IMR-90 (cell line): ENCODE measurements around the gene ERBB4. TPM values are rescaled to one million over a fixed set of nuclear protein-coding genes. Genes with fewer than 3 reads are reported as not detected.

Experiments
- ATAC-seq: fragments of 200-7000 bp; cut with Tn5 transposase; 2 replicates; pipeline ENCODE4 v1.9.1; 2020; ENCODE audit warnings: low read depth, mild to moderate bottlenecking, moderate library complexity
- BruUV-seq: library from RNA; stranded (reverse); fragments of 400-500 nt; replicated peaks from 2 replicates; lab custom pipeline; 2021; lab: Mats Ljungman, UMichigan
- CTCF ChIA-PET: fragments of 300-600 bp; formaldehyde crosslinking; extraction: SDS; loops from one replicate; lab custom pipeline; 2021; ENCODE audit warnings: antibody characterized with exemption; lab: Yijun Ruan, JAX
- POLR2A ChIA-PET: fragments of 300-600 bp; sonication (Branson Sonifier 250); formaldehyde crosslinking; loops from one replicate; lab custom pipeline; 2022; ENCODE audit warnings: antibody characterized with exemption; ENCODE audit not compliant: unreplicated experiment; lab: Charles Lee
- DNase-seq: peaks from one replicate; pipeline ENCODE4 v3.0.0; 2013
- H2AFZ ChIP-seq: replicated peaks from 2 replicates; pipeline ENCODE3; 2013; ENCODE audit warnings: low read length, mild to moderate bottlenecking; ENCODE audit not compliant: poor library complexity
- H2AK5ac ChIP-seq: 2 replicates; pipeline ENCODE4 v1.6.1; 2013; ENCODE audit warnings: low read depth, low read length, inconsistent platforms
- H2AK9ac ChIP-seq: replicated peaks from 2 replicates; pipeline ENCODE3; 2013; ENCODE audit warnings: mild to moderate bottlenecking, low read depth, low read length, moderate library complexity; ENCODE audit not compliant: poor library complexity
- H2BK120ac ChIP-seq: 2 replicates; pipeline ENCODE4 v1.6.1; 2013; ENCODE audit warnings: low read depth, low read length, inconsistent platforms
- H2BK15ac ChIP-seq: 3 replicates; pipeline ENCODE4 v1.6.1; 2013; ENCODE audit warnings: low read depth, low read length, inconsistent platforms
- H2BK20ac ChIP-seq: 2 replicates; pipeline ENCODE4 v1.6.1; 2013; ENCODE audit warnings: low read depth, mild to moderate bottlenecking, inconsistent platforms, low read length, moderate library complexity
- H2BK5ac ChIP-seq: 2 replicates; pipeline ENCODE4 v1.6.1; 2013; ENCODE audit warnings: mild to moderate bottlenecking, low read depth, low read length, inconsistent platforms; ENCODE audit not compliant: poor library complexity, severe bottlenecking
- H3K14ac ChIP-seq: replicated peaks from 2 replicates; pipeline ENCODE4 v1.6.1; 2013; ENCODE audit warnings: low read depth, low read length, inconsistent platforms
- H3K18ac ChIP-seq: 2 replicates; pipeline ENCODE4 v1.6.1; 2013; ENCODE audit warnings: low read depth, low read length, control low read depth
- H3K23ac ChIP-seq: 2 replicates; pipeline ENCODE4 v1.6.1; 2013; ENCODE audit warnings: low read depth, low read length, inconsistent platforms
- H3K27ac ChIP-seq: 2 replicates; pipeline ENCODE4 v1.5.1; 2013; ENCODE audit warnings: mild to moderate bottlenecking, control low read depth, low read length; ENCODE audit not compliant: insufficient read depth
- H3K27me3 ChIP-seq: 2 replicates; pipeline ENCODE4 v1.6.1; 2013; ENCODE audit warnings: low read length; ENCODE audit not compliant: control insufficient read depth, insufficient read depth
- H3K36me3 ChIP-seq: 2 replicates; pipeline ENCODE4 v1.6.1; 2013; ENCODE audit warnings: low read length, mixed read lengths; ENCODE audit not compliant: control insufficient read depth, insufficient read depth
- H3K4ac ChIP-seq: 2 replicates; pipeline ENCODE4 v1.6.1; 2013; ENCODE audit warnings: low read depth, low read length, inconsistent platforms
- H3K4me1 ChIP-seq: 2 replicates; pipeline ENCODE4 v1.6.1; 2013; ENCODE audit warnings: low read length, mixed read lengths; ENCODE audit not compliant: control insufficient read depth, insufficient read depth
- H3K4me2 ChIP-seq: 2 replicates; pipeline ENCODE4 v1.6.1; 2013; ENCODE audit warnings: low read depth, mild to moderate bottlenecking, control low read depth, low read length, moderate library complexity
- H3K4me3 ChIP-seq: 2 replicates; pipeline ENCODE4 v1.5.1; 2013; ENCODE audit warnings: low read depth, mild to moderate bottlenecking, control low read depth, low read length, moderate library complexity; ENCODE audit not compliant: insufficient read depth
- H3K56ac ChIP-seq: 2 replicates; pipeline ENCODE4 v1.6.1; 2013; ENCODE audit warnings: low read length, inconsistent platforms; ENCODE audit not compliant: insufficient read depth; ENCODE audit errors: extremely low read depth
- H3K79me1 ChIP-seq, 2 experiments: 2 replicates each; pipeline ENCODE4 v1.6.1; 2013; ENCODE audit warnings: low read length in 2 of 2, inconsistent platforms in 1 of 2, low read depth in 1 of 2
- H3K9ac ChIP-seq: 2 replicates; pipeline ENCODE4 v1.6.1; 2013; ENCODE audit warnings: low read depth, low read length, control low read depth
- H3K9me1 ChIP-seq: 2 replicates; pipeline ENCODE4 v1.6.1; 2013; ENCODE audit warnings: low read length, inconsistent platforms; ENCODE audit not compliant: insufficient read depth
- H3K9me3 ChIP-seq: 2 replicates; pipeline ENCODE4 v1.6.1; 2013; ENCODE audit warnings: low read length; ENCODE audit not compliant: control insufficient read depth, insufficient read depth
- H4K20me1 ChIP-seq: 2 replicates; pipeline ENCODE4 v1.6.1; 2013; ENCODE audit warnings: low read length, inconsistent platforms; ENCODE audit not compliant: insufficient read depth
- H4K5ac ChIP-seq: 2 replicates; pipeline ENCODE4 v1.6.1; 2013; ENCODE audit warnings: mild to moderate bottlenecking, low read depth, low read length, control low read depth
- H4K8ac ChIP-seq, 2 experiments: 2 replicates each; pipeline ENCODE4 v1.6.1; 2013; ENCODE audit warnings: low read depth in 2 of 2, low read length in 2 of 2, control low read depth in 1 of 2, inconsistent platforms in 1 of 2
- H4K91ac ChIP-seq: 2 replicates; pipeline ENCODE4 v1.6.1; 2013; ENCODE audit warnings: low read depth, low read length, inconsistent platforms; ENCODE audit not compliant: insufficient read depth
- BHLHE40 ChIP-seq: fragments of 150-350 bp; IDR thresholded peaks from 2 replicates; pipeline ENCODE4 v1.6.1; 2016; ENCODE audit warnings: mild to moderate bottlenecking, low read depth, low read length
- CEBPB ChIP-seq: IDR thresholded peaks from 2 replicates; pipeline ENCODE4 v1.6.1; 2012; ENCODE audit warnings: low read depth, low read length, improper control_type of control experiment
- CHD1 ChIP-seq: IDR thresholded peaks from 2 replicates; pipeline ENCODE4 v1.6.1; 2012; ENCODE audit warnings: low read depth, low read length, improper control_type of control experiment
- FOS ChIP-seq: fragments of 150-350 bp; IDR thresholded peaks from 2 replicates; pipeline ENCODE4 v1.6.1; 2016; ENCODE audit warnings: low read depth, low read length
- MAFK ChIP-seq: IDR thresholded peaks from 2 replicates; pipeline ENCODE4 v1.6.1; 2012; ENCODE audit warnings: low read depth, low read length, improper control_type of control experiment
- MAZ ChIP-seq: IDR thresholded peaks from 2 replicates; pipeline ENCODE4 v1.6.1; 2012; ENCODE audit warnings: low read depth, mild to moderate bottlenecking, low read length, improper control_type of control experiment, moderate library complexity, borderline replicate concordance
- MXI1 ChIP-seq: IDR thresholded peaks from 2 replicates; pipeline ENCODE4 v1.6.1; 2012; ENCODE audit warnings: low read depth, mild to moderate bottlenecking, low read length, moderate library complexity, borderline replicate concordance
- NFE2L2 ChIP-seq: fragments of 150-350 bp; IDR thresholded peaks from 2 replicates; pipeline ENCODE4 v1.6.1; 2016; ENCODE audit warnings: low read depth, mild to moderate bottlenecking, low read length
- POLR2A ChIP-seq: IDR thresholded peaks from 2 replicates; pipeline ENCODE4 v1.6.1; 2012; ENCODE audit warnings: mild to moderate bottlenecking, low read depth, low read length
- RAD21 ChIP-seq: IDR thresholded peaks from 2 replicates; pipeline ENCODE4 v1.6.1; 2012; ENCODE audit warnings: low read length, improper control_type of control experiment
- RCOR1 ChIP-seq: IDR thresholded peaks from 2 replicates; pipeline ENCODE4 v1.6.1; 2012; ENCODE audit warnings: mild to moderate bottlenecking, low read length, improper control_type of control experiment; ENCODE audit not compliant: insufficient replicate concordance
- RFX5 ChIP-seq: IDR thresholded peaks from 2 replicates; pipeline ENCODE4 v1.8.0; 2012; ENCODE audit warnings: low read depth, mild to moderate bottlenecking, low read length, moderate library complexity
- SMC3 ChIP-seq: fragments of 150-350 bp; IDR thresholded peaks from 2 replicates; pipeline ENCODE4 v1.6.1; 2016; ENCODE audit warnings: low read depth, mild to moderate bottlenecking, antibody characterized with exemption, low read length, moderate library complexity
- WGBS, 2 experiments: methylation state at CpG; one replicate each; pipeline versions ENCODE4 v1.1.5 to v1.1.7; 2013; ENCODE audit warnings: missing lambda C conversion rate in 2 of 2; ENCODE audit not compliant: insufficient read length in 1 of 2; ENCODE audit errors: extremely low coverage in 2 of 2; 5-methylcytosine and 5-hydroxymethylcytosine counted together
- dilution Hi-C: fragments of 300-500 bp; cut with HindIII; formaldehyde crosslinking; loops from one replicate; pipeline ENCODE4 v1.14.3; 2018; ENCODE audit warnings: low sequenced_read_pairs; ENCODE audit not compliant: unreplicated experiment
- in situ Hi-C: fragments of 300-500 bp; cut with MboI; formaldehyde crosslinking; loops from 3 replicates; pipeline ENCODE4 v1.14.3; 2019; ENCODE audit warnings: low sequenced_read_pairs, inconsistent platforms, mixed read lengths
- intact Hi-C: fragments of 100-400 bp; cut with micrococcal nuclease; formaldehyde crosslinking; loops from 2 replicates; pipeline ENCODE4 v1.10.0; 2022
- polyA plus RNA-seq, 3 experiments: library from polyadenylated mRNA; depleted of rRNA; stranded (reverse); fragments of >200 nt; gene quantifications; 2 replicates each; pipeline ENCODE4 v1.2.3, GENCODE V29; 2012; ENCODE audit warnings: low replicate concordance in 1 of 3
- total RNA-seq: library from RNA; depleted of rRNA; stranded (reverse); fragments of >200 nt; gene quantifications from 2 replicates; pipeline ENCODE4 v1.2.3, GENCODE V29; 2012
- TF ChIP-seq, protein P1 (sequence below): conservative IDR thresholded peaks from 2 replicates; pipeline ENCODE4 v1.5.1; 2012; ENCODE audit warnings: mild to moderate bottlenecking, low read depth, low read length, improper control_type of control experiment
- TF ChIP-seq, protein P2 (sequence below): fragments of 150-350 bp; IDR thresholded peaks from 2 replicates; pipeline ENCODE4 v1.6.1; 2016; ENCODE audit warnings: low read depth, mild to moderate bottlenecking, low read length, moderate library complexity, borderline replicate concordance
- TF ChIP-seq, protein P3 (sequence below): fragments of 150-350 bp; IDR thresholded peaks from 2 replicates; pipeline ENCODE4 v1.6.1; 2017; ENCODE audit warnings: mild to moderate bottlenecking, antibody characterized with exemption, low read length, low read depth

ERBB4 gene
- total and polyA plus RNA-seq, 2 of the 4 experiments (the other 2 are of a cell fraction), result not detected

DNA sequence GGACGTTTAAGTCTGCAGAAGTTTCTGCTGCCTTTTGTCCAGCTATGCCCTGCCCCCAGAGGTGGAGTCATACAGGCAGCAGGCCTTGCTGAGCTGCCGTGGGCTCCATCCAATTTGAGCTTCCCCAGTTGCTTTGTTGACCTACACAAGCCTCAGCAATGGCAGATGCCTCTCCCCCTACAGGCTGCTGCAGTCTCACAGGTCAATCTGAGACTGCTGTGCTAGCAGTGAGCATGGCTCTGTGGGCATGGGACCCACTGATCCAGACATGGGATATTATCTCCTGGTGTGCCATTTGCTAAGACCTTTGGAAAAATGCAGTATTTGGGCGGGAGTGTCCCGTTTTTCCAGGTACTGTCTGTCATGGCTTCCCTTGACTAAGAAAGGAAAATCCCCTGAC is 726.0 kb downstream of the ERBB4 start:
- Histone ChIP-seq H3K4me3 (no peak overlapping the region), H4K91ac (no peak overlapping the region), H3K23ac (no peak overlapping the region), H3K18ac (no peak overlapping the region), H4K8ac (no peak overlapping the region), H3K9me3 (peaks cover 4% of the 10 kb centered on the region; the same call in 1 of the 2 replicates), H3K56ac (no peak overlapping the region), H2BK5ac (no peak overlapping the region), H3K36me3 (no peaks in the 10 kb centered on the region), H2AFZ (no peak overlapping the region), H3K4me2 (no peak overlapping the region), H2BK120ac (no peak overlapping the region), H3K4me1 (no peaks in the 10 kb centered on the region), H4K5ac (no peak overlapping the region), H2BK20ac (no peak overlapping the region), H4K20me1 (no peaks in the 10 kb centered on the region), H3K79me1 (no peaks in the 10 kb centered on the region), H3K27ac (no peak overlapping the region), H2AK5ac (no peak overlapping the region), H2BK15ac (no peak overlapping the region), H3K27me3 (no peaks in the 10 kb centered on the region), H2AK9ac (no peak overlapping the region), H3K4ac (no peak overlapping the region), H3K14ac (no peak overlapping the region), H3K9ac (no peak overlapping the region), H3K9me1 (no peaks in the 10 kb centered on the region)
- TF ChIP-seq SMC3, result no peak
- TF ChIP-seq RAD21, result no peak
- TF ChIP-seq MAFK, result no peak
- TF ChIP-seq POLR2A, result no peak
- no peak for TF ChIP-seq CHD1
- TF ChIP-seq MXI1, result no peak
- no peak for TF ChIP-seq NFE2L2
- no peak for TF ChIP-seq FOS
- TF ChIP-seq, protein P1, sequence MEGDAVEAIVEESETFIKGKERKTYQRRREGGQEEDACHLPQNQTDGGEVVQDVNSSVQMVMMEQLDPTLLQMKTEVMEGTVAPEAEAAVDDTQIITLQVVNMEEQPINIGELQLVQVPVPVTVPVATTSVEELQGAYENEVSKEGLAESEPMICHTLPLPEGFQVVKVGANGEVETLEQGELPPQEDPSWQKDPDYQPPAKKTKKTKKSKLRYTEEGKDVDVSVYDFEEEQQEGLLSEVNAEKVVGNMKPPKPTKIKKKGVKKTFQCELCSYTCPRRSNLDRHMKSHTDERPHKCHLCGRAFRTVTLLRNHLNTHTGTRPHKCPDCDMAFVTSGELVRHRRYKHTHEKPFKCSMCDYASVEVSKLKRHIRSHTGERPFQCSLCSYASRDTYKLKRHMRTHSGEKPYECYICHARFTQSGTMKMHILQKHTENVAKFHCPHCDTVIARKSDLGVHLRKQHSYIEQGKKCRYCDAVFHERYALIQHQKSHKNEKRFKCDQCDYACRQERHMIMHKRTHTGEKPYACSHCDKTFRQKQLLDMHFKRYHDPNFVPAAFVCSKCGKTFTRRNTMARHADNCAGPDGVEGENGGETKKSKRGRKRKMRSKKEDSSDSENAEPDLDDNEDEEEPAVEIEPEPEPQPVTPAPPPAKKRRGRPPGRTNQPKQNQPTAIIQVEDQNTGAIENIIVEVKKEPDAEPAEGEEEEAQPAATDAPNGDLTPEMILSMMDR, result no peak
- TF ChIP-seq MAZ, result no peak
- no peak for TF ChIP-seq RFX5
- TF ChIP-seq, protein P2, sequence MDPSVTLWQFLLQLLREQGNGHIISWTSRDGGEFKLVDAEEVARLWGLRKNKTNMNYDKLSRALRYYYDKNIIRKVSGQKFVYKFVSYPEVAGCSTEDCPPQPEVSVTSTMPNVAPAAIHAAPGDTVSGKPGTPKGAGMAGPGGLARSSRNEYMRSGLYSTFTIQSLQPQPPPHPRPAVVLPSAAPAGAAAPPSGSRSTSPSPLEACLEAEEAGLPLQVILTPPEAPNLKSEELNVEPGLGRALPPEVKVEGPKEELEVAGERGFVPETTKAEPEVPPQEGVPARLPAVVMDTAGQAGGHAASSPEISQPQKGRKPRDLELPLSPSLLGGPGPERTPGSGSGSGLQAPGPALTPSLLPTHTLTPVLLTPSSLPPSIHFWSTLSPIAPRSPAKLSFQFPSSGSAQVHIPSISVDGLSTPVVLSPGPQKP, result no peak
- TF ChIP-seq, protein P3, sequence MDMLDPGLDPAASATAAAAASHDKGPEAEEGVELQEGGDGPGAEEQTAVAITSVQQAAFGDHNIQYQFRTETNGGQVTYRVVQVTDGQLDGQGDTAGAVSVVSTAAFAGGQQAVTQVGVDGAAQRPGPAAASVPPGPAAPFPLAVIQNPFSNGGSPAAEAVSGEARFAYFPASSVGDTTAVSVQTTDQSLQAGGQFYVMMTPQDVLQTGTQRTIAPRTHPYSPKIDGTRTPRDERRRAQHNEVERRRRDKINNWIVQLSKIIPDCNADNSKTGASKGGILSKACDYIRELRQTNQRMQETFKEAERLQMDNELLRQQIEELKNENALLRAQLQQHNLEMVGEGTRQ, result no peak
- no peak for TF ChIP-seq BHLHE40
- TF ChIP-seq RCOR1, result no peak
- no peak for TF ChIP-seq CEBPB
- ATAC-seq (no peak), DNase-seq (no peak)
- BruUV-seq, result no TSS peak
- in situ Hi-C loops (no loop called here), intact Hi-C loops (no loop called here), dilution Hi-C loops (no loop called here)
- no CpG with 5 or more reads among the region's 4 CpGs for WGBS, 2 experiments
- POLR2A ChIA-PET, result no interaction called here
- CTCF ChIA-PET, result no interaction called here
